IPS-NIHi7 (cell line): ENCODE data around the gene LARP1B.
"Not testable (repeated sequence)": the region's sequence is repeated elsewhere in the genome, so short reads cannot be mapped to it uniquely, and the experiment has no call there.

Experiments
- DNase-seq: peaks from one replicate; pipeline ENCODE4 v3.0.0; 2012; ENCODE audit warnings: mixed read lengths; ENCODE audit errors: extremely low spot score

Gene LARP1B

GRCh38 chr4:128135391-128135790, 74.3 kb downstream of the LARP1B start:
- DNase-seq, result no peak

GRCh38 chr4:128141866-128142265, 80.8 kb downstream of the LARP1B start:
- no peak for DNase-seq

- DNase-seq, result no peak
These were observed 84.6 kb downstream of the LARP1B start for GRCh38 chr4:128145727-128146126.

DNA sequence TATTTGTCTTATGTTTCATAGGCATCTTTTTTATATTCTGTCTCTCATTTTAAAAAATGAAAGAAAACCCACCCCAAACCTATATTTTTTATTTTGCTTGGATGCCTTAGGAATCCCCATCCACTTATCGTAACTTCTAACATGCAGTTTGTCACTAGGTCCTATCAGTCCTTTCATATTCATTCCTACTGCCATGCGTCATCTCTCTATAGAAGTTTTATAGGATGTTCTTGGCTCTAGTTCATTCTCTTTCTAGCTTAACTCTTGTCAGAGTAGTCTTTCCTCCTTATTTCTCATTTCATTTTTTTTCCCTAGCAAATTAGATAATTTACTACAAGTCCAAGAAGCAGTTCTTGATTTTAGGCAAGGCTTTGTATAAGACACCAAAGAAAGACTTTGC, 92.7 kb downstream of the LARP1B start:
- DNase-seq, result no peak

GRCh38 chr4:128155231-128155855, 94.2 kb downstream of the LARP1B start:
- DNase-seq, result no peak

GRCh38 chr4:128155874-128156456, 94.9 kb downstream of the LARP1B start:
- no peak for DNase-seq

GRCh38 chr4:128156472-128156871, 95.4 kb downstream of the LARP1B start:
- not testable (repeated sequence) for DNase-seq

GRCh38 chr4:128158894-128159293, 97.8 kb downstream of the LARP1B start:
- no peak for DNase-seq

DNA sequence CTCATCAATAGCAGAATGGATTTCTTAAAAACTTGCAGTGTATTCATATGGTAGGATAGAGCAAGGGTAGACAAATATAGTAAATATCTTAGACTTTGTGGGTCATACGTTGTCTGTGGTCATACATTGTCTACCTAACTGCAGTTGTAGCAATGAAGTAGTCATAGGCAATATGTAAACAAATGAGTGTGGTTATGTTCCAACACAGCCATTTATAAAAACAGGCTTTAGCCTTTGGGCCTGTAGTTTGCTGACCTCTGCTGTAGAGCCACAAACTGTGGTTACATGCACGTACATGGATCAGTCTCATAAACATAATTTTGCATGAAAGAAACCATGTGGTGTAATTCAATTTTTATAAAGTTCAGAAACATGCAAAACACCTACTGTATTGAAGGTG, 98.9 kb downstream of the LARP1B start:
- DNase-seq, result no peak

DNA sequence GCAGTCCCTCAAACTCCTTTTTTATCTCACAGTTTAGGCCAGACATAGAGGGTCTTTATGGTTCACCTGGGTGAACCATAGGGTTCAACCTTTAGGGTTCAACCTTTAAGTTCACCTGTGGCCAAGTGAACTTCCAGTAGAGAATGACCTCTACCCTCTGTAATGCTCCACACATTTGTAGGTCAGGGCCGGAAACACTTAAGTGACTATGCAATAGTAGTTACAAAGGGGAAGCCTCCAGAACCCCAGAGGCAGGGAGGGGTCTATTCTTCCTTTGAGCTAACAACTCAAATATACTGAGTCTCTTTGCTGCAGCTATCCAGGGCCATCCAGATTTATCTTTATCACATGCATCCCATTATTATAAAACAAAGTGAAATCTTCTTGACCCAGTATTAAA, 100.0 kb downstream of the LARP1B start:
- peak; percentile 14 for DNase-seq

GRCh38 chr4:128162434-128162833, 101.3 kb downstream of the LARP1B start:
- DNase-seq, result no peak

DNA sequence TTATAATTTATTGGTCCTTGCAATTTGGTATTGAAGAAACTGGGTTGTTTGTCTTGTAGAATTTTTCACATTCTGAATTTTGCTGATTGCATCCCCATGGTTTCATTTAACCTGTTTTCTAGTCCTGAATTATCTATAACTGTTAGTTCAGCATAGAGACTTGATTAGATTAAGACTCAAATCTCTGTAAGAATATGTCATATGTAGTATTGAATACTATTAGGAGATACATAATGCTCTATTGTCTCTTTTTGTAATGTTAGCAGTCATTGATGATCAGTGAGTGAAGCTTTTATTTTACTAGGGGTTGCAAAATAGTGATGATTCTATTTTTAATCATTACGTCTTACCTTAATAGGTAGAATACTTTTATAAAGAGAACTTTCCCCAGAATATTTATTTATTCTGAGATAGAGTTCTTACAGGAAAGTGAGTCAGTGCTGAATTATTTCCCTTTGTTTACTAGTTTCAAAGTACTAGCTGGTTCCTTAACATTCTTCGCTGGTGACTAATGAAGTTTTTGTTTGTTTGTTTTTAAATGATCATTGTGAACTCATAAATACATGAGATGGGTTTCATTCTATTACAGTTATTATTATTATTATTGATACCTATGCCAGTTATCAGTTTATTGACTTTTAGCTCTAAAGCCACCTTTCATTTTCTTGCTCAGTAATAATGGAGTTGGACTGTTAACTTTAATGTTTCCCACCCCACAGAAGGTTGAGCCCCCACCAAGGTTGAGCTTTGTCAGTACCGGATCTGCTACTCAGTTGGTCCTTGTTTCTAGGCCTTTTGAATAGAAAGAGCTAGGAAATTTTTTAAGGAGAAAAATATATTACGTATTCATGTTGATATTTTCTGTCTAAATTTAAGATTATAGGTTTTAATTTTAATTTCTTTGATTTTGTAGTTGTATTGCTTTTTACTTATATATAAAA, 102.3 kb downstream of the LARP1B start:
- peak; percentile 15 for DNase-seq

DNA sequence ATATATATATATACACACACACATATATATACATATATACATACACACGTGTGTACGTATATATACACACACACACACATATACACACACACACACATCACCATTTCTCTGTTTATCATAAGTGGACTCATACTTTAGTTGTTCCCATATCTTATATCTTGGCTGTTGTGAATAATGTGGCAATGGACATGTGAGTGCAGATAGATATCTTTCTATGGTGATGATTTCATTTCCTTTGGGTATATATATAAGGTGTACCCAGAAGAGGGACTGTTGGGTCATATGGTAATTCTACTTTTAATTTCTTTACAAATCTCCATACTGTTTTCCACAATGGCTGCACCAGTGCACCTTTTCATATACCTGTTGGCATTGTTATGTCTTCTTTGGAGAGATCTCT, 105.9 kb downstream of the LARP1B start:
- DNase-seq, result no peak

DNA sequence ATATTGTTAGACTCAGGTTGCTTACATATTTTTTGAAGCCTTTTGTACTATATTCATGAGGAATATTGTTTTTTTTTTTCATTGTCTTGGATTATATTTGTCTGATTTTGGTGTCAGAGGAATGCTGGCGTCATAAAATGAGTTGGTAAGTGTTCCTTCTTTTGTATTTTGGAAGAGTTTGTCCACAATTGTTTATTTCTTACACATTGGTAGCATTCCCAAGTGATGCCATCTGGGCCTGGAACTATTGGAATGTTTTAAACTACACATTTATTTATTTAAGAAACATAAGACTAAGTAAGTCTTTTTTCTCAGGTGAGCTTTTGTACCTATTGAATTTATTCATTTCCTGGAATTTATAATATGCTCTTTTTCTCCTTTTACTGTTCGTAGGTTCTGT, 107.6 kb downstream of the LARP1B start:
- DNase-seq, result no peak

- DNase-seq, result no peak
These were observed 108.1 kb downstream of the LARP1B start for GRCh38 chr4:128169245-128169644.

- no peak for DNase-seq
These were observed 115.5 kb downstream of the LARP1B start for GRCh38 chr4:128176643-128177042.

GRCh38 chr4:128177498-128177897, 116.4 kb downstream of the LARP1B start:
- DNase-seq, result no peak

- DNase-seq, result no peak
These were observed 125.5 kb downstream of the LARP1B start for GRCh38 chr4:128186623-128187022.

DNA sequence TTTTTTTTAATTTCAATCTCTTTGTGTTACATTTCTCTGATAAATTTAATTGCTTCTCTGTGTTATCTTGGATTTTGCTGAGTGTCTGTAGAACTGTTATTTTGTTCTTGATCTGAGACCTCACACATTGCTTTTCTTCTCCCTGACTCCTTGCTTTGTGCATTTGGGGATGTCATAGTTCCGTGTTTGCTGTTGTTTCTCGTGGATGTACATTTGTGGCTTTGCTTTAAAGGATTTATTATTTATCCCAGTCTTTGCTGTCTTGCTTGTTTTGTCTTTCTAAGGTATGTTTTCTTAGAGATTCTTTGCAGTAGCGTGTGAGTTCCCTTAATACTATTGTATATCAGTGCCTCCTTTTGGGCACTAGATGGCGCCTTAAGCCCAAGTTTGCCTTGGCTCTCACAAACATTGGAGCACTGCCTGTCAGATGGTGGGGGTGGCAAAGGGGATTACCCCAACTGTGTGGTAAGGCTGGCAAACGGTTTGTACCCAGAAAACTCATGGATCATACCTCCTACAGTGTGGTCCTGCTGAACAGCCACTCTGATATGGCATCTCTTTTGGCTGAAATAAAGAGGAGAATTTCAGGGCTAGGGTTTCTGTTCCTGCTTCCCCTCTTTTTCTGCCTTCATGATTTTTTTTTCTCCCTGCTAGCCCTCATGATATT, 130.1 kb downstream of the LARP1B start:
- peak; percentile 78 for DNase-seq

GRCh38 chr4:128220286-128221235, 159.4 kb downstream of the LARP1B start:
- DNase-seq, result no peak

DNA sequence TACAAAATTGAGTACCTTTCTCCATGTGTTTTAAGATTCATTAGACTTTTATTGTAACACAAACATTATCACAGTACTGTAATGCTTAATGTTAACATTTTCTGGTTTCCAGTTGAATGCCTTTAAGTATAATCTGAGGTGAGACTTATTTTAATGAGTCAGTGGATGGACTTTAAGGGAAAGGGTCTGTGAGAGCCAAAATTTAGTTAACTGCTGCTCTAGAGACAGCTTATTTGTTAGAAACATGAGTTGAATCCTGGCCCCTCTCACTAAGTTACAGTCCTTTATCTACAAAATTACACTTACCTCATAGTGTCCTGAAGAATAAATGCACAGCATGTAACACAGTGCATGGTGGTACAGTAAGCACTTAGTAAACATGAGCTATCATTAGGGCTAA, 160.5 kb downstream of the LARP1B start:
- DNase-seq, result no peak
